ENCODE measurements around the gene RNF187.
"Not testable (repeated sequence)": the region's sequence is repeated elsewhere in the genome, so short reads cannot be mapped to it uniquely, and the experiment has no call there.

The RNF187 gene

DNA sequence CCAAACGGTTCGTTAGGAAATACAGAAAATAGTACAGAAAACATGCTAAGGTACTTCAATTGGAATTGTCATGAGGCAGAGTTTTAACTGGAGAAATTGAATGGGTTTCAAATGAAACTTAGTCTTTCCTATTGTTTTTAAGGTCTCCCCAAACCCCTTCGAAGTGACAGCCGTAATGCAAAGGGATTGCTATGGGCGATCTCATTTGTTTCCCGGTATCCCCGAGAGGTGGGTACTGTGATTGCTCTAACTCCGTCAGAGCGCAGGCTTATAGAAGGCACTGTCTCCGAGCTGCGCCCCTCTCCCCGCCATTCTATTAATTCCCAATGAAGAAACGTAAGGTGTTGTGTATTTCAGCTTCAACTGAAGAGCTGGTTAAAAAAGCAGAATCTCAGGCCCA lies 22.0 kb upstream of the RNF187 start:
- TF ChIP-seq, protein P1, sequence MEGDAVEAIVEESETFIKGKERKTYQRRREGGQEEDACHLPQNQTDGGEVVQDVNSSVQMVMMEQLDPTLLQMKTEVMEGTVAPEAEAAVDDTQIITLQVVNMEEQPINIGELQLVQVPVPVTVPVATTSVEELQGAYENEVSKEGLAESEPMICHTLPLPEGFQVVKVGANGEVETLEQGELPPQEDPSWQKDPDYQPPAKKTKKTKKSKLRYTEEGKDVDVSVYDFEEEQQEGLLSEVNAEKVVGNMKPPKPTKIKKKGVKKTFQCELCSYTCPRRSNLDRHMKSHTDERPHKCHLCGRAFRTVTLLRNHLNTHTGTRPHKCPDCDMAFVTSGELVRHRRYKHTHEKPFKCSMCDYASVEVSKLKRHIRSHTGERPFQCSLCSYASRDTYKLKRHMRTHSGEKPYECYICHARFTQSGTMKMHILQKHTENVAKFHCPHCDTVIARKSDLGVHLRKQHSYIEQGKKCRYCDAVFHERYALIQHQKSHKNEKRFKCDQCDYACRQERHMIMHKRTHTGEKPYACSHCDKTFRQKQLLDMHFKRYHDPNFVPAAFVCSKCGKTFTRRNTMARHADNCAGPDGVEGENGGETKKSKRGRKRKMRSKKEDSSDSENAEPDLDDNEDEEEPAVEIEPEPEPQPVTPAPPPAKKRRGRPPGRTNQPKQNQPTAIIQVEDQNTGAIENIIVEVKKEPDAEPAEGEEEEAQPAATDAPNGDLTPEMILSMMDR (IDR thresholded peaks at IDR 0.05; ENCODE audit: low read depth, low read length, missing control alignments), result no peak
- DNase-seq (ENCODE audit: extremely low read depth, low read depth), result no peak
- peak overlapping the region; percentile 37 for H3K4me3 ChIP-seq (replicated peaks; ENCODE audit: low read depth, low read length)

- no peak overlapping the region for H3K4me3 ChIP-seq (replicated peaks; ENCODE audit: low read depth, low read length)
- TF ChIP-seq, protein P1 (IDR thresholded peaks at IDR 0.05; ENCODE audit: low read depth, low read length, missing control alignments), result no peak
- DNase-seq (ENCODE audit: extremely low read depth, low read depth), result no peak
Measured at GRCh38 chr1:228465571-228466146, 21.5 kb upstream of the RNF187 start.

- not testable (repeated sequence) for H3K4me3 ChIP-seq (replicated peaks; ENCODE audit: low read depth, low read length); DNase-seq (ENCODE audit: extremely low read depth, low read depth)
Measured at GRCh38 chr1:228468188-228468587, 19.0 kb upstream of the RNF187 start.

GRCh38 chr1:228469413-228470162 lies 17.6 kb upstream of the RNF187 start:
- H3K4me3 ChIP-seq (replicated peaks; ENCODE audit: low read depth, low read length), result no peak overlapping the region
- DNase-seq (ENCODE audit: extremely low read depth, low read depth), result no peak
- TF ChIP-seq, protein P1 (IDR thresholded peaks at IDR 0.05; ENCODE audit: low read depth, low read length, missing control alignments), result no peak

GRCh38 chr1:228471154-228471761 lies 15.9 kb upstream of the RNF187 start:
- H3K4me3 ChIP-seq (replicated peaks; ENCODE audit: low read depth, low read length), result no peak overlapping the region
- DNase-seq (ENCODE audit: extremely low read depth, low read depth), result no peak
- TF ChIP-seq, protein P1 (IDR thresholded peaks at IDR 0.05; ENCODE audit: low read depth, low read length, missing control alignments), result no peak

- DNase-seq (ENCODE audit: extremely low read depth, low read depth), result no peak
- H3K4me3 ChIP-seq (replicated peaks; ENCODE audit: low read depth, low read length), result no peak overlapping the region
- TF ChIP-seq, protein P1 (IDR thresholded peaks at IDR 0.05; ENCODE audit: low read depth, low read length, missing control alignments), result peak; percentile 64
Measured at GRCh38 chr1:228471762-228472398, 15.3 kb upstream of the RNF187 start.

DNA sequence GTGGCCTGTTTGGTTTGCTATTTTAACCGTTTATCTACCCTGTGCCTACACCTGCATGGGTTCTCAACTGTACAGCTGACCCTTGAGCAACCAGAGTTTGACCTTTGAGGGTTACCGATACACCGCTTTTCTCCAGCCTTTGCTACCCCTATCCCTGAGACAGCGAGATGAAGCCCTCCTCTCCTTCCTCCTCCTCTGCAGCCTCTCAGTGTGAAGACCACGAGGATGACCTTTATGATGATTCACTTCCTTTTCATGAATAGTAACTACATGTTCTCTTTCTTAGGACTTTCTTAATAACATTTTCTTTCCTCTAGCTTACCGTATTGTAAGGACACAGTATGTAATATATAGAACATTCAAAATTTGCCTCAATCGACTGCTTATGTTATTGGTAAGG lies 14.5 kb upstream of the RNF187 start:
- H3K4me3 ChIP-seq (replicated peaks; ENCODE audit: low read depth, low read length), result no peak overlapping the region
- TF ChIP-seq, protein P1 (IDR thresholded peaks at IDR 0.05; ENCODE audit: low read depth, low read length, missing control alignments), result no peak
- no peak for DNase-seq (ENCODE audit: extremely low read depth, low read depth)
